ENCODE measurements around the gene HEATR5B.

HEATR5B gene

DNA sequence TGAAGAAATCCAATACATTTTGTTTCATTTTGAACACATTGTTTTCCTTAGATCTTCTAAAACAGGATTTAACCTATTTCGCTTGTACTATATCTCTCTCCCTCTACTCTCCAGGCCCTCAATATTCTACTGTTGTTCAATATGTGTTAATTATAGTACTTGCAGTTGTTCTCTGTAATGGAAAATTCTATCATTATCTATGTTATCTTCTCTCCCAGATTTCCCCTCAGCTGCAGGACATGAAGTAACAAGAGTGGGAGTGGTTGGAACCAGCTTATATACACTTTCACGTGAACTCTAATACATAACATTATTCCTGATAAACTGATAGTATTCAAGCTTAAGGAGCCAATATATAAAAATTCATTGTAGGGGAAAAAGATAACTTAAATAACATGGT lies 110.9 kb downstream of the HEATR5B start:
- Mint-ChIP-seq H3K4me3 (no peak overlapping the region), H3K4me1 (no peaks in the 10 kb centered on the region), H3K36me3 (peaks cover 3% of the 10 kb centered on the region), H3K9me3 (no peaks in the 10 kb centered on the region), H3K27ac (no peak overlapping the region), H3K27me3 (no peaks in the 10 kb centered on the region)

GRCh38 chr2:36971990-36972389 lies 112.2 kb downstream of the HEATR5B start:
- Mint-ChIP-seq H3K27ac (no peak overlapping the region), H3K36me3 (no peaks in the 10 kb centered on the region), H3K4me3 (no peak overlapping the region), H3K27me3 (no peaks in the 10 kb centered on the region), H3K9me3 (no peaks in the 10 kb centered on the region), H3K4me1 (peaks cover 8% of the 10 kb centered on the region)

DNA sequence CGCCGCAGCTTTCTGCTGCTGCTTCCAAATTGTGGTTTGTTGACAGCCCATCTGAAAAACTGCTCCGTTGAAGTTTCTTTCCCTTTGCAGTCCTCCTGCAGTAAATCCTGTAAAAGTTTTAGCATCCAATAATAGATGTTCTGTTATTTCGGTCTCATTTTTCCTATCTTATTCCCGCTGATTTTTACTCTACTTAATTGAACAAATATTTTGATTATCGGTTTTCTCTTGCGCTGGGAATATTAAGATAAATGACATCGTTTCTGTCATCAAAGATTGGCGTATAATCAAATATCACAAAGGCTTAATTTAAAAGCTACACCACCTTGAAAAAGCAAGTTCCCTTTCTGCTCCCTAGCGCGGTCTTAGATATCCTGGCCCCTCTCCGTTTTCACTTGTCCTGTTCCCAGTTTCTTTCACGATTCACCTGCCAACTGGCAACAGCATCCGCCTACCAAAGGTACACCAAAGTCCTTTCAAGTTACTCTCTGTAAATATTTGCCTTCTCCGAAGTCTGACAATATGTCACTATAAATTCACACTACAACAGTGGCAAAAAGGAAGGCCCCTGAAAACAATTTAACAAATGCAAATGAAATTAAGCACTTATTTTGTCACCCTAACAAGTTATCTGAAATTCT lies 116.8 kb downstream of the HEATR5B start:
- no peaks in the 10 kb centered on the region for H3K36me3 Mint-ChIP-seq
- no peaks in the 10 kb centered on the region for H3K27me3 Mint-ChIP-seq
- no peaks in the 10 kb centered on the region for H3K9me3 Mint-ChIP-seq
- H3K27ac Mint-ChIP-seq = peak overlapping the region; percentile 98
- peaks cover 41% of the 10 kb centered on the region for H3K4me1 Mint-ChIP-seq
- peak overlapping the region; percentile 93 for H3K4me3 Mint-ChIP-seq

GRCh38 chr2:36966370-36967235 lies 117.6 kb downstream of the HEATR5B start, which contains the start of gene STRN:
Gene STRN, minus strand, starts transcription at chr2:36966536. Its CDS starts 73 bp downstream, at chr2:36966463.
- Mint-ChIP-seq H3K4me1 (peaks cover 49% of the 10 kb centered on the region), H3K9me3 (no peaks in the 10 kb centered on the region), H3K4me3 (peak within 1 kb of the TSS; percentile 93), H3K27ac (peak within 1 kb of the TSS; percentile 98), H3K36me3 (no peaks in the 10 kb centered on the region), H3K27me3 (no peaks in the 10 kb centered on the region)

DNA sequence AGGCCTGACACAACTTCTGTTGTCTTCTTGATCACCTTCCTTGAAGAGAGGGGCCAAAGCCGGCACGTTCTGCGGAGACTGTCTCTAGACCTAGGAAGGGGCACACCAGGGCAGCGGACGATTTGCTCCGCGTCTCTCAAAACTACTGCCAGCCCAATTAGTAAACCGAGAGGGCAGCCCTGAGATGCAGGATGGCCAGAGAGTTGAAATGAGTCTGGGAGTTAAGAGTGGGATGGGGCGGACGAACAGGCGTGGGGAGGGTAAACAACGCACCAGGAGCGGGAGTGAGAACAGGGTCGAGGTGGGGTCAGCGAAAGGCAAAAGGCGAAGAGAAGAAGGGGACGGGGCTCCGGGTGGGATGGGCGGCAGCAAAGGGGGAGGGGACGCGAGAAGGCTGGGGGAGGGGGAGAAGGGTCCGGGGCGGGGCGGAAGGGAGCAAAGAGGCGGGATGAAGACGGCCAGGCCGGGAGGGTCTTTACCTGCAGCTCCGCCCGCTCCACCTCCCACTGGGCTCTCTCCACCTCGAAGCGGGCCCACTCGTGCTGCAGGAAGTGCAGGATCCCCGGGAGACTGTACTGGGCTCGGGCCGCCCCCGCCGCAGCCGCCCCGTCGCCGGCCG lies 118.3 kb downstream of the HEATR5B start:
- Mint-ChIP-seq H3K27ac (peak overlapping the region; percentile 71), H3K36me3 (no peaks in the 10 kb centered on the region), H3K4me1 (peaks cover 53% of the 10 kb centered on the region), H3K27me3 (no peaks in the 10 kb centered on the region), H3K9me3 (no peaks in the 10 kb centered on the region), H3K4me3 (peak overlapping the region; percentile 91)

DNA sequence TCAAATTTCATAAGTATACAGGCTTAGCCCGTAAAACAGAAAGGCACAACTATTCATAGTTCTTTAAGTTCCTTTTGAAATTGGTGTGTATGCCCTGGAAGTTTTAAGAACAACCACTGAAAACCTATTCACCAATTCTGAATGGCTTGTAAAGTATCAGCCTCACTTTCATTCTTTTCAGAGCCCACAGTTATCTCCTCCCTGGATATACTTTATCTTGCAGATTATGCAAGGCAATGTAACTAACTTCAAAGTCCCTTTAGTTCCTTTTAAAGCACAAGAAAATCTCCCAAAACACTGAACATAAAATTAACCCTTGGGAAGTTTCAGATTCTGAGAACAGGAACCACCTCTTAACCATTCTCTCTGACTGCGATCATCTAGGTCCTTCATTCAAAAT lies 119.0 kb downstream of the HEATR5B start:
- peaks cover 55% of the 10 kb centered on the region for H3K4me1 Mint-ChIP-seq
- H3K9me3 Mint-ChIP-seq = no peaks in the 10 kb centered on the region
- no peaks in the 10 kb centered on the region for H3K36me3 Mint-ChIP-seq
- H3K27ac Mint-ChIP-seq = peak overlapping the region; percentile 71
- H3K4me3 Mint-ChIP-seq = peak overlapping the region; percentile 91
- H3K27me3 Mint-ChIP-seq = no peaks in the 10 kb centered on the region

DNA sequence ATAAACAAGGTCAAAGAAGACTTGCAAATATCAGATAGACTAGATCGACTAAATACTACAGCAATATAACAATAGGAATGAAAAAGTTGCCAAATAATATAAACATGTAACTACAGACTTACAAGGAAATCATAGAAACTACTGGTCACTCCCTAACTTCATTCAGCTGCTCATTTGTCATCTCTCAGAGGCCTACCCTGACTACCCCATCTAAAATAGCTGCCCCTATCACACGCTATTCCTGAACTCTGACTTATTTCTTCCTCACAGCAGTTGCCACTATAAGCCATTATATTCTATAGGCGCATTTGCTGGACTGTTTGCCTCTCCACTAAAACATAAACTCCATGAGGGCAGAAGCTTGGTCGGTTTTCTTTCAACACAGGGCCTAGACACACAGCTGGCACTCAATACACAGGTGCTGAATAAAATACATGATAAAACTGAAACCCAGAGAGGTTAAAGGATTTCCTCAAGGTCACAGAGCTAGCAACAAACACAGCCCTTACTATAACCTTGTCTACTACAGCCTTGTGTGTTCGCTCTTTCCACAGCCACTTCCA lies 119.6 kb downstream of the HEATR5B start:
- Mint-ChIP-seq H3K4me3 (peak overlapping the region; percentile 91), H3K27me3 (no peaks in the 10 kb centered on the region), H3K36me3 (no peaks in the 10 kb centered on the region), H3K27ac (no peak overlapping the region), H3K4me1 (peaks cover 61% of the 10 kb centered on the region), H3K9me3 (no peaks in the 10 kb centered on the region)

DNA sequence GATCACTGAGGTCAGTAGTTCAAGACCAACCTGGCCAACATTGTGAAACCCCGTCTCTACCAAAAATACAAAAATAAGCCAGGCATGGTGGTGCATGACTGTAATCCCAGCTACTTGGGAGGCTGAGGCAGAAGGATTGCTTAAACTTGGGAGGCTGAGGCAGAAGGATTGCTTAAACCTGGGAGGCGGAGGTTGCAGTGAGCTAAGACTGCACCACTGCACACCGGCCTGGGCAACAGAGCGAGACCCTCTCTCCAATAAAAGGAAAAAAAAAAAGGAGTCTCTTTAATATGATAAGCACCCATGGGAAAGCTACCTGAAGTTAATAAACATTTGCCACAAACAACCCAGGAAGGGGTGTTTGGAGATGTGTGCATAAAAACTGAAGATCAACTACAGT lies 120.4 kb downstream of the HEATR5B start:
- Mint-ChIP-seq H3K4me3 (peak overlapping the region; percentile 44), H3K36me3 (no peaks in the 10 kb centered on the region), H3K27ac (no peak overlapping the region), H3K9me3 (no peaks in the 10 kb centered on the region), H3K27me3 (no peaks in the 10 kb centered on the region), H3K4me1 (peaks cover 68% of the 10 kb centered on the region)

DNA sequence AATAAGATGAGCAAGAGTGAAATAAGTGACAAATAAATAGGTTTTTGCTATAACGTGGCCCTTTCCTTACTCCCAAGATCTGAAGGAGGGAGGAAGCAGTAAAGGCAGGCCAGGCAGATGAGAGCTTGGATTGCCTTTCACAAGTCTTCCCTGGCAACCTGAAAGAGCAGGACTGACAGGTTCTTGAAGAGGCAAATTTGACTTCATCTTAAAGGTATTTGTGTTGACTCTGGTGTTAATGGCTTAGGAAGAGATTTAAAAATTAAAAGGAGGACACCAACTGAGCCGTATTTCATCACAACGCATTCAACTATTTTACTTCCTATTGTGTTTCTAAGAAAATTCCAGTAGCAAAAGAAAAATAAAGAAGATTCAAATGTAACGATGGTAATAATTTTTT lies 121.1 kb downstream of the HEATR5B start:
- no peak overlapping the region for H3K27ac Mint-ChIP-seq
- H3K9me3 Mint-ChIP-seq = no peaks in the 10 kb centered on the region
- H3K36me3 Mint-ChIP-seq = peaks cover 3% of the 10 kb centered on the region
- H3K27me3 Mint-ChIP-seq = no peaks in the 10 kb centered on the region
- H3K4me1 Mint-ChIP-seq = peaks cover 75% of the 10 kb centered on the region
- no peak overlapping the region for H3K4me3 Mint-ChIP-seq

GRCh38 chr2:36960773-36961172 lies 123.4 kb downstream of the HEATR5B start:
- Mint-ChIP-seq H3K4me1 (peaks cover 67% of the 10 kb centered on the region), H3K4me3 (no peak overlapping the region), H3K27me3 (no peaks in the 10 kb centered on the region), H3K27ac (no peak overlapping the region), H3K9me3 (no peaks in the 10 kb centered on the region), H3K36me3 (peaks cover 3% of the 10 kb centered on the region)

GRCh38 chr2:36960005-36960675 lies 124.0 kb downstream of the HEATR5B start:
- Mint-ChIP-seq H3K9me3 (no peaks in the 10 kb centered on the region), H3K4me3 (no peak overlapping the region), H3K27ac (no peak overlapping the region), H3K4me1 (peaks cover 68% of the 10 kb centered on the region), H3K36me3 (peaks cover 3% of the 10 kb centered on the region), H3K27me3 (no peaks in the 10 kb centered on the region)

DNA sequence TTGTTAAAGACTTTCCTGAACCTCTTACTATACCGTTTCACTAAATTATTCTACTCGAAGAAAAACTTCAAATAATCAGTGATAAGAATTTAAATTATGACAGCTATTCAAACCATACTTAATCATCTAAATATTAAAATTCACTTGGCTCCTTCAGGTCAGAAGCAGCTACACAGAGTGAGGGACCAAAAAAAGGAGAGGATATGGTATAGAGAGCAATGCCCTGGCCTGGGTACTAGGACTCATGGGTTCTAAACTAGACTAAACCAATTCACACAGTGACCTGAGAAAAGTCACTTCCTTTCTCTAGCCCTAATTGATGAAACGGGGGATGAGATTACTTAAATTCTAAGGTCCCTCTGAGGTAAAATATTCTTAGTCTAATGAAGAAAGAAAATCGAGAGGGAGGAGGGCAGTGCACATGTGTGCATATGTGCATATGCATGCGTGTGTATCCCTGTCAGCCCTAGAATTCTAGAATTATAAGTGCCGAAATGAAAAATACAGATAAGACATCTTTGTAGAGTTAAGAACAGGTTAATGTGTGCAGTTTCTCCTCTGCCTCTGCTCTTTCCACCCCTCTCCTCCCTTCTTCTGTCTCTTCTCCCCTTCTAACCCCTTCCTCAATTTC lies 129.1 kb downstream of the HEATR5B start:
- no peak overlapping the region for H3K27ac Mint-ChIP-seq
- H3K36me3 Mint-ChIP-seq = peaks cover 5% of the 10 kb centered on the region
- H3K4me3 Mint-ChIP-seq = no peak overlapping the region
- peaks cover 56% of the 10 kb centered on the region for H3K4me1 Mint-ChIP-seq
- no peaks in the 10 kb centered on the region for H3K9me3 Mint-ChIP-seq
- no peaks in the 10 kb centered on the region for H3K27me3 Mint-ChIP-seq

GRCh38 chr2:36952748-36953197 lies 131.4 kb downstream of the HEATR5B start:
- no peaks in the 10 kb centered on the region for H3K9me3 Mint-ChIP-seq
- peaks cover 10% of the 10 kb centered on the region for H3K36me3 Mint-ChIP-seq
- H3K4me3 Mint-ChIP-seq = no peak overlapping the region
- H3K27me3 Mint-ChIP-seq = no peaks in the 10 kb centered on the region
- peaks cover 53% of the 10 kb centered on the region for H3K4me1 Mint-ChIP-seq
- no peak overlapping the region for H3K27ac Mint-ChIP-seq

DNA sequence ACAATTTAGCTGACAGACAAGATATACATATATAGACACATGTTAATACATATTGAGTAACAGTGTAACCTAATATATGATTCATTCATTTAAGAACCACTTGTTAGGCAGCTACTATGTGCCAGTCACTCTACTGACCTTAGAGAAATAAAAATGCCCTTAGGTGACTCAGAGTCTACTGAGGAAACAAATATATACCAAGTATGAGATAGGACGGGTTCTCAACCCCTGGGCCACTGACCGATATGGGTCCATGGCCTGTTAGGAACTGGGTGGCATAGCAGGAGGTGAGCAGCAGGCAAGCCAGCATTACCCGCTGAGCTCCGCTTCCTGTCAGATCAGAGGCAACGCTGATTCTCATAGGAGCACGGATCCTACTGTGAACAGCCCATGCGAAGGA lies 132.6 kb downstream of the HEATR5B start:
- Mint-ChIP-seq H3K36me3 (peaks cover 10% of the 10 kb centered on the region), H3K27ac (no peak overlapping the region), H3K4me3 (no peak overlapping the region), H3K9me3 (no peaks in the 10 kb centered on the region), H3K27me3 (no peaks in the 10 kb centered on the region), H3K4me1 (peaks cover 53% of the 10 kb centered on the region)

DNA sequence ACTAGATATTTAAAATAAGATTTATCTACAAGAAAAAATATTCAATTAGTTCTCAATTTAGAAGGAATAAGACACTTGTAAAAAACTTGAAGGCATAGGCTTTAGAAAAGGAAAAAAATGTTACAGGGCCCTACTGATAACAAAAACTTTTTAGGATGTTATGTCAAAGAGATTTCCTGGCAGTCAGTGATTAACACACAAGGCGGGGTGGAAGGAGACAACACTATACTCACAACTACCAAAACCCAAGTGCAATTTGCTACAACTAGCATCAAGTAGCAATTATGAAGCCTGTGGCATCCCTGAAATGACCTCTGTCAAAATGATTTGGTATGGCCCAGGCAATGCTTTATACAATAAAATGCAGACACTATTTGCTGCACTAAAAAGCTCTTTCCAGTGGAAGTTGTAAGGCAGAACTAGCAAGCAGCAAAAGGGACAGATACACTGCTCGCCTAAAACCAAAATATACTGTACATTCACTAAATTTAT lies 133.1 kb downstream of the HEATR5B start:
- H3K27me3 Mint-ChIP-seq = no peaks in the 10 kb centered on the region
- H3K4me1 Mint-ChIP-seq = peaks cover 53% of the 10 kb centered on the region
- H3K36me3 Mint-ChIP-seq = peaks cover 10% of the 10 kb centered on the region
- H3K9me3 Mint-ChIP-seq = no peaks in the 10 kb centered on the region
- H3K4me3 Mint-ChIP-seq = no peak overlapping the region
- H3K27ac Mint-ChIP-seq = no peak overlapping the region
